ENCODE measurements around the gene TMPRSS2. TPM values are rescaled to one million over a fixed set of nuclear protein-coding genes. Genes with fewer than 3 reads are reported as not detected.

The TMPRSS2 gene
- total RNA-seq, 1 donor from 2014 or later, result 23.7 TPM

DNA sequence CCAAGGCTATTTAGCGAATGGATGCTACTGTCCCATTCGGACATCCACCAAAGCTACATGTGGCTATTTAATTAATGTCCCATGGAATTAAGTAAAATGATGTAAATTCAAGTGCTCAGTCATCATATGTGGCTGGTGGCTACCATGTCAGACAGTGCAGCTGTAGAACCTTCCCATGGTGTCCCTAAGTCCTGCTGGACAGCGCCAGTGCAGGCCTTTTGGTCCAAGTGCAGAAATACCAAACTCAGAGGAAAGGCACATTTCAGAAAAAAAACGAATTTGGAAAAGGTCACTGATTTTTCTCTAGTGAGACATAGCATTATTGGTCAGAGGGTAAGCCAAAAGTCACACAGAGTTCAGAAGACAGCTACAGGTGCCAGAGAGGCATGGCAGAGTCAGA lies 17.6 kb downstream of the TMPRSS2 start:
- TF ChIP-seq, protein P1, sequence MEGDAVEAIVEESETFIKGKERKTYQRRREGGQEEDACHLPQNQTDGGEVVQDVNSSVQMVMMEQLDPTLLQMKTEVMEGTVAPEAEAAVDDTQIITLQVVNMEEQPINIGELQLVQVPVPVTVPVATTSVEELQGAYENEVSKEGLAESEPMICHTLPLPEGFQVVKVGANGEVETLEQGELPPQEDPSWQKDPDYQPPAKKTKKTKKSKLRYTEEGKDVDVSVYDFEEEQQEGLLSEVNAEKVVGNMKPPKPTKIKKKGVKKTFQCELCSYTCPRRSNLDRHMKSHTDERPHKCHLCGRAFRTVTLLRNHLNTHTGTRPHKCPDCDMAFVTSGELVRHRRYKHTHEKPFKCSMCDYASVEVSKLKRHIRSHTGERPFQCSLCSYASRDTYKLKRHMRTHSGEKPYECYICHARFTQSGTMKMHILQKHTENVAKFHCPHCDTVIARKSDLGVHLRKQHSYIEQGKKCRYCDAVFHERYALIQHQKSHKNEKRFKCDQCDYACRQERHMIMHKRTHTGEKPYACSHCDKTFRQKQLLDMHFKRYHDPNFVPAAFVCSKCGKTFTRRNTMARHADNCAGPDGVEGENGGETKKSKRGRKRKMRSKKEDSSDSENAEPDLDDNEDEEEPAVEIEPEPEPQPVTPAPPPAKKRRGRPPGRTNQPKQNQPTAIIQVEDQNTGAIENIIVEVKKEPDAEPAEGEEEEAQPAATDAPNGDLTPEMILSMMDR (IDR thresholded peaks at IDR 0.05; ENCODE audit: unreplicated experiment), result no peak
- H3K27me3 Mint-ChIP-seq, result no peaks in the 10 kb centered on the region
- H3K9me3 Mint-ChIP-seq (ENCODE audit: low read depth), result peaks cover 3% of the 10 kb centered on the region
- H3K4me3 Mint-ChIP-seq (ENCODE audit: low read depth), result no peak overlapping the region
- no peak for DNase-seq (ENCODE audit: low spot score, unreplicated experiment)
- H3K27ac Mint-ChIP-seq, result no peak overlapping the region
- H3K4me1 Mint-ChIP-seq (ENCODE audit: low read depth), result peaks cover 5% of the 10 kb centered on the region
- H3K36me3 Mint-ChIP-seq (ENCODE audit: insufficient read depth), result peaks cover 28% of the 10 kb centered on the region

DNA sequence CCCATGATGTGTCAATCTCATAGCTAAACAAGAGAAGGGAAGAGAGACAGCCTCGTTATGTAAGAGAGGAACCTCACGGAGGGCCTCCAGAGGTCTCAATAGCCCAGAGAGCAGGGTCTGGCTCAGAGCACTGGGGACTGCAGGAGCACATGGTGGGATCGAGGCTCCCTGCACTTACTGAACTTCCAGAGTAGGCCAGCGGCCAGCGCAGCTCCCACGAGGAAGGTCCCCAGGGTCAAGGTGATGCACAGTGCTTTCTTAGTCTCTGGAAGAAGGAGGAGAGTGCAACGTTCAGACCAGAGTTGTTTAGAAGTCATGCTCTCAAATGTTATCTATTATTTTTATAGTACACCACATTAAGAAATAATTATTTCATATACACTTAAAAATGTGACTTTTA lies 18.6 kb downstream of the TMPRSS2 start:
- DNase-seq (ENCODE audit: low spot score, unreplicated experiment), result no peak
- no peak overlapping the region for H3K4me3 Mint-ChIP-seq (ENCODE audit: low read depth)
- no peaks in the 10 kb centered on the region for H3K27me3 Mint-ChIP-seq
- H3K4me1 Mint-ChIP-seq (ENCODE audit: low read depth), result peaks cover 5% of the 10 kb centered on the region
- no peak overlapping the region for H3K27ac Mint-ChIP-seq
- peaks cover 3% of the 10 kb centered on the region for H3K9me3 Mint-ChIP-seq (ENCODE audit: low read depth)
- TF ChIP-seq, protein P1 (IDR thresholded peaks at IDR 0.05; ENCODE audit: unreplicated experiment), result no peak
- peaks cover 30% of the 10 kb centered on the region for H3K36me3 Mint-ChIP-seq (ENCODE audit: insufficient read depth)

DNA sequence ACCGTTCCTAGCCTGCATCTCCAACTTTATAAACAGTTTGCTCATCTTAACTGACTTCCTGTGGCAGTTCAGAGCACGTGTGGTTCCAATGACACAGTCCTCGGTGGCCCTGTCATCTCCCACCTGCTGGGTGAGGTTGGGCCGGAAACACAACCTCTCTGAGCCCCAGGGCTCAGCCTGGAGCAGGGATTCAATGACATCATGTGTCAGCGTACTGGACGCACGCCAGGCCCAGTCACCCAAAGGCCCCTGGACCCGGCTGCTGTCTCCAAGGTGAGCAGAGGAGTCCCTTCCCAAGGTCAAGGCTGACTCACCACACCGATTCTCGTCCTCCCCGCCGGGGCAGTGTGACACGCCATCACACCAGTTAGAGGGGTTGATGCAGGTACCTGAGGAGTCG lies 19.9 kb downstream of the TMPRSS2 start:
- Mint-ChIP-seq H3K36me3 (ENCODE audit: insufficient read depth) (peaks cover 24% of the 10 kb centered on the region), H3K4me3 (ENCODE audit: low read depth) (no peak overlapping the region)
- TF ChIP-seq, protein P1 (IDR thresholded peaks at IDR 0.05; ENCODE audit: unreplicated experiment), result no peak

DNA sequence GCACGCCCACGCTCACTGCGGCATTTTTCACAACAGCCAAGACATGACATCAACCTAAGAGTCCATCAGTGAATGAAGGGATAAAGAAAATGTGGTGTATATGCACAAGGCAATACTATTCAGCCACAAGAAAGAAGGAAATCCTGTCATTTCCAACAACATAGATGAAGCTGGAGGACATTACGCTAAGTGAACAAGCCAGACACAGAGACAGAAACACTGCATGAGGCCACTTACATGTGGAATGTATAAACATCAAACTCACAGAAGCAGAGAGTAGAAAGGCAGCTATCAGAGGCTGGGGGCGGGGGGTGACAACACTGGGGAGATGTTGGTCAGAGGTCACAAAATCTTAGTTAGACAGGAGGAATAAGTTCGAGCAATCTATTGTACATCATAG lies 20.9 kb downstream of the TMPRSS2 start:
- H3K27me3 Mint-ChIP-seq, result no peaks in the 10 kb centered on the region
- H3K4me3 Mint-ChIP-seq (ENCODE audit: low read depth), result no peak overlapping the region
- TF ChIP-seq, protein P1 (IDR thresholded peaks at IDR 0.05; ENCODE audit: unreplicated experiment), result no peak
- H3K36me3 Mint-ChIP-seq (ENCODE audit: insufficient read depth), result peaks cover 23% of the 10 kb centered on the region
- H3K9me3 Mint-ChIP-seq (ENCODE audit: low read depth), result no peaks in the 10 kb centered on the region
- DNase-seq (ENCODE audit: low spot score, unreplicated experiment), result no peak
- H3K27ac Mint-ChIP-seq, result no peak overlapping the region
- H3K4me1 Mint-ChIP-seq (ENCODE audit: low read depth), result peaks cover 3% of the 10 kb centered on the region

More for the DNA sequence above, 19.9 kb downstream of the TMPRSS2 start:
- peaks cover 3% of the 10 kb centered on the region for H3K4me1 Mint-ChIP-seq (ENCODE audit: low read depth)
- no peaks in the 10 kb centered on the region for H3K27me3 Mint-ChIP-seq
- no peaks in the 10 kb centered on the region for H3K9me3 Mint-ChIP-seq (ENCODE audit: low read depth)
- no peak overlapping the region for H3K27ac Mint-ChIP-seq
- DNase-seq (ENCODE audit: low spot score, unreplicated experiment), result no peak

DNA sequence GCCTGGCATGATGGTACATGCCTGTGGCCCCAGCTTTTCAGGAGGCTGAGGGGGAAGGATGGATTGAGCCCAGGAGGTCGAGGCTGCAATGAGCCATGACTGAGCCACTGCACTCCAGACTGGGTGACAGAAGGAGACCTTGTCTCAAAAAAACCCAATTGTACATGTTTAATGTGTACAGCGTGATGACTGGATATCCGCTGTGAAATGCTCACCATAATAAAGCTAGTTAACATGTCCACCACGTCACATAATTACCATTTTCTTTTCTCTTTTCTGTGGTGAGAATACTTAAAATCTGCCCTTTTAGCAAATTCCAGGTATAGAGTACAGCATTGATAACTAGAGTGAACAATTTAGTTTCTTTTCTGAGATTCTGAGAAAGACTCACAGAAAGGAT lies 24.0 kb downstream of the TMPRSS2 start:
- H3K4me3 Mint-ChIP-seq (ENCODE audit: low read depth), result no peak overlapping the region
- TF ChIP-seq, protein P1 (IDR thresholded peaks at IDR 0.05; ENCODE audit: unreplicated experiment), result no peak
- peaks cover 21% of the 10 kb centered on the region for H3K36me3 Mint-ChIP-seq (ENCODE audit: insufficient read depth)

More for the DNA sequence above, 24.0 kb downstream of the TMPRSS2 start:
- DNase-seq (ENCODE audit: low spot score, unreplicated experiment), result no peak
- no peaks in the 10 kb centered on the region for H3K9me3 Mint-ChIP-seq (ENCODE audit: low read depth)
- H3K4me1 Mint-ChIP-seq (ENCODE audit: low read depth), result peaks cover 3% of the 10 kb centered on the region
- no peak overlapping the region for H3K27ac Mint-ChIP-seq
- H3K27me3 Mint-ChIP-seq, result no peaks in the 10 kb centered on the region
